Activated naive CD4-positive, alpha-beta T cell treated with anti-CD3 and anti-CD28 coated beads for 36 hours (primary cell): ENCODE data around the gene SIX5. TPM values are rescaled to one million over a fixed set of nuclear protein-coding genes. Genes with fewer than 3 reads are reported as not detected.
"Not testable (repeated sequence)": the region's sequence is repeated elsewhere in the genome, so short reads cannot be mapped to it uniquely, and the experiment has no call there.

ENCODE experiments used
- CTCF ChIA-PET: fragments of 350-600 bp; sonication (Branson Sonifier 250); formaldehyde crosslinking; loops from one replicate; lab custom pipeline; 2021; ENCODE audit warnings: antibody characterized with exemption; lab: Charles Lee
- DNase-seq: peaks from one replicate; pipeline ENCODE4 v3.0.0-alpha.2; 2020
- H3K27ac Mint-ChIP-seq: one replicate; pipeline ENCODE4 v1.8.0; 2021; ENCODE audit warnings: mild to moderate bottlenecking, mixed read lengths
- H3K27me3 Mint-ChIP-seq: one replicate; pipeline ENCODE4 v1.8.0; 2021; ENCODE audit warnings: low read depth, mixed read lengths
- H3K36me3 Mint-ChIP-seq: one replicate; pipeline ENCODE4 v1.8.0; 2021; ENCODE audit warnings: low read depth, mixed read lengths
- H3K4me1 Mint-ChIP-seq: one replicate; pipeline ENCODE4 v1.8.0; 2021; ENCODE audit warnings: low read depth, mixed read lengths
- H3K4me3 Mint-ChIP-seq: one replicate; pipeline ENCODE4 v1.8.0; 2021; ENCODE audit warnings: mild to moderate bottlenecking, moderate library complexity, mixed read lengths
- H3K9me3 Mint-ChIP-seq: one replicate; pipeline ENCODE4 v1.8.0; 2021; ENCODE audit warnings: mixed read lengths
- intact Hi-C: fragments of 100-400 bp; cut with micrococcal nuclease; formaldehyde crosslinking; loops from one replicate; pipeline ENCODE4 v1.15.1; 2023
- total RNA-seq, 2 experiments: library from RNA; stranded (reverse); gene quantifications; one replicate each; pipeline ENCODE4 v1.2.3, GENCODE V29; 2021

The SIX5 gene
- total RNA-seq, 2 experiments from 2014 or later = 1.8 to 2.2 TPM

- Mint-ChIP-seq H3K9me3 (no peaks in the 10 kb centered on the region), H3K27ac (no peak overlapping the region), H3K4me1 (peaks cover 11% of the 10 kb centered on the region), H3K36me3 (no peaks in the 10 kb centered on the region), H3K27me3 (peaks cover 2% of the 10 kb centered on the region), H3K4me3 (no peak overlapping the region)
- CTCF ChIA-PET = interaction anchor here (0.6 to 1.2 kb wide), 3 partner anchors 11 to 35 kb away, joined by 3 read pairs; no protein-coding TSS in a partner anchor
- no peak for DNase-seq
- intact Hi-C loops = no loop called here
Measured at GRCh38 chr19:45805719-45806118, 36.7 kb upstream of the SIX5 start.

- CTCF ChIA-PET = interaction anchor here (0.7 to 1.2 kb wide), 2 partner anchors 12 to 13 kb away, joined by 3 read pairs; no protein-coding TSS in a partner anchor
- Mint-ChIP-seq H3K27ac (no peak overlapping the region), H3K9me3 (no peaks in the 10 kb centered on the region), H3K4me3 (no peak overlapping the region), H3K27me3 (peaks cover 5% of the 10 kb centered on the region), H3K36me3 (no peaks in the 10 kb centered on the region), H3K4me1 (peaks cover 7% of the 10 kb centered on the region)
- no peak for DNase-seq
- intact Hi-C loops = no loop called here
Measured at GRCh38 chr19:45804959-45805230, 35.8 kb upstream of the SIX5 start.

- CTCF ChIA-PET = interaction anchor here (0.6 to 1.2 kb wide), 3 partner anchors 14 to 825 kb away, joined by 3 read pairs; partner anchors contain the start of gene SIX5
- Mint-ChIP-seq H3K4me3 (no peak overlapping the region), H3K36me3 (no peaks in the 10 kb centered on the region), H3K27ac (no peak overlapping the region), H3K9me3 (no peaks in the 10 kb centered on the region), H3K4me1 (peaks cover 1% of the 10 kb centered on the region), H3K27me3 (peaks cover 5% of the 10 kb centered on the region)
- intact Hi-C loops = no loop called here
- DNase-seq = no peak
Measured at GRCh38 chr19:45804140-45804958, 35.3 kb upstream of the SIX5 start.

GRCh38 chr19:45801603-45802175 lies 32.6 kb upstream of the SIX5 start:
- Mint-ChIP-seq H3K4me1 (peaks cover 4% of the 10 kb centered on the region), H3K9me3 (no peaks in the 10 kb centered on the region), H3K27ac (no peak overlapping the region), H3K4me3 (no peak overlapping the region), H3K36me3 (no peaks in the 10 kb centered on the region), H3K27me3 (peaks cover 17% of the 10 kb centered on the region)
- DNase-seq = no peak
- CTCF ChIA-PET = interaction anchor here (7.0 kb wide), 1 partner anchor 31 kb away, joined by 127 read pairs; the partner anchor contains the start of gene SIX5
- intact Hi-C loops = no loop called here

GRCh38 chr19:45800070-45800553 lies 31.1 kb upstream of the SIX5 start:
- CTCF ChIA-PET = interaction anchor here (0.6 to 7.0 kb wide), 8 partner anchors 12 to 62 kb away, joined by 3 to 127 read pairs (median 5); partner anchors contain the start of gene SIX5
- Mint-ChIP-seq H3K4me1 (peaks cover 4% of the 10 kb centered on the region), H3K9me3 (no peaks in the 10 kb centered on the region), H3K4me3 (no peak overlapping the region), H3K36me3 (no peaks in the 10 kb centered on the region), H3K27ac (no peak overlapping the region), H3K27me3 (peaks cover 23% of the 10 kb centered on the region)
- DNase-seq = no peak
- intact Hi-C loops = no loop called here

GRCh38 chr19:45799541-45799940 lies 30.5 kb upstream of the SIX5 start:
- not testable (repeated sequence) for H3K9me3 Mint-ChIP-seq, H3K36me3 Mint-ChIP-seq, H3K4me3 Mint-ChIP-seq, DNase-seq, H3K4me1 Mint-ChIP-seq, H3K27ac Mint-ChIP-seq
- CTCF ChIA-PET = interaction anchor here (0.6 to 7.0 kb wide), 15 partner anchors 10 to 106 kb away, joined by 3 to 127 read pairs (median 4); partner anchors contain the start of gene SIX5
- intact Hi-C loops = loop anchor here (1.0 to 10.0 kb wide), 3 partner anchors 29 to 295 kb away; partner anchors contain the start of genes OPA3 and VASP
- peaks cover 29% of the 10 kb centered on the region for H3K27me3 Mint-ChIP-seq

GRCh38 chr19:45798995-45799517 lies 30.0 kb upstream of the SIX5 start:
- H3K9me3 Mint-ChIP-seq = no peaks in the 10 kb centered on the region
- DNase-seq = peak; percentile 69
- no peaks in the 10 kb centered on the region for H3K36me3 Mint-ChIP-seq
- H3K27me3 Mint-ChIP-seq = peaks cover 30% of the 10 kb centered on the region
- no peak overlapping the region for H3K4me3 Mint-ChIP-seq
- CTCF ChIA-PET = interaction anchor here (0.6 to 7.0 kb wide), 16 partner anchors 10 to 589 kb away, joined by 3 to 127 read pairs (median 4); partner anchors contain the start of gene SIX5
- peaks cover 4% of the 10 kb centered on the region for H3K4me1 Mint-ChIP-seq
- no peak overlapping the region for H3K27ac Mint-ChIP-seq
- intact Hi-C loops = loop anchor here (1.0 to 10.0 kb wide), 3 partner anchors 29 to 294 kb away; partner anchors contain the start of genes OPA3 and VASP

GRCh38 chr19:45794627-45795026 lies 25.6 kb upstream of the SIX5 start:
- CTCF ChIA-PET = interaction anchor here (0.8 to 2.0 kb wide), 2 partner anchors 24 to 25 kb away, joined by 3 to 7 read pairs; partner anchors contain the start of gene SIX5
- DNase-seq = no peak
- Mint-ChIP-seq H3K4me1 (peaks cover 28% of the 10 kb centered on the region), H3K36me3 (peaks cover 12% of the 10 kb centered on the region), H3K4me3 (no peak overlapping the region), H3K27me3 (peaks cover 25% of the 10 kb centered on the region), H3K9me3 (no peaks in the 10 kb centered on the region), H3K27ac (no peak overlapping the region)
- intact Hi-C loops = loop anchor here (5.0 to 10.0 kb wide), 3 partner anchors 102 to 290 kb away; partner anchors contain the start of genes OPA3, QPCTL, SNRPD2 and VASP

GRCh38 chr19:45793876-45794275 lies 24.8 kb upstream of the SIX5 start:
- no peak overlapping the region for H3K4me3 Mint-ChIP-seq
- peaks cover 25% of the 10 kb centered on the region for H3K4me1 Mint-ChIP-seq
- peaks cover 22% of the 10 kb centered on the region for H3K27me3 Mint-ChIP-seq
- DNase-seq = no peak
- CTCF ChIA-PET = interaction anchor here (2.0 to 2.7 kb wide), 2 partner anchors 24 to 25 kb away, joined by 7 to 9 read pairs; partner anchors contain the start of gene SIX5
- H3K27ac Mint-ChIP-seq = no peak overlapping the region
- H3K36me3 Mint-ChIP-seq = peaks cover 19% of the 10 kb centered on the region
- no peaks in the 10 kb centered on the region for H3K9me3 Mint-ChIP-seq
- intact Hi-C loops = loop anchor here (1.0 to 10.0 kb wide), 5 partner anchors 15 to 289 kb away; partner anchors contain the start of genes FBXO46, OPA3, QPCTL and SNRPD2

- H3K27ac Mint-ChIP-seq = no peak overlapping the region
- no peaks in the 10 kb centered on the region for H3K9me3 Mint-ChIP-seq
- H3K36me3 Mint-ChIP-seq = peaks cover 26% of the 10 kb centered on the region
- CTCF ChIA-PET = interaction anchor here (1.1 to 2.7 kb wide), 3 partner anchors 16 to 24 kb away, joined by 3 to 9 read pairs (median 4); partner anchors contain the start of gene SIX5
- no peak for DNase-seq
- H3K4me3 Mint-ChIP-seq = peak overlapping the region; percentile 66
- H3K27me3 Mint-ChIP-seq = peaks cover 18% of the 10 kb centered on the region
- H3K4me1 Mint-ChIP-seq = peaks cover 24% of the 10 kb centered on the region
- intact Hi-C loops = loop anchor here (1.0 to 10.0 kb wide), 5 partner anchors 14 to 288 kb away; partner anchors contain the start of genes FBXO46, OPA3, QPCTL and SNRPD2
Measured at GRCh38 chr19:45793178-45793564, 24.1 kb upstream of the SIX5 start.

- Mint-ChIP-seq H3K4me3 (peak within 1 kb of the TSS; percentile 93), H3K4me1 (peaks cover 24% of the 10 kb centered on the region), H3K9me3 (no peaks in the 10 kb centered on the region), H3K27me3 (peaks cover 13% of the 10 kb centered on the region), H3K36me3 (peaks cover 30% of the 10 kb centered on the region), H3K27ac (peak within 1 kb of the TSS; percentile 71)
- CTCF ChIA-PET = interaction anchor here (0.6 to 2.7 kb wide), 4 partner anchors 16 to 24 kb away, joined by 3 to 9 read pairs (median 4); partner anchors contain the start of gene SIX5
- DNase-seq = peak; percentile 100
- intact Hi-C loops = loop anchor here (1.0 to 10.0 kb wide), 8 partner anchors 13 to 288 kb away; partner anchors contain the start of genes FBXO46, OPA3, QPCTL and SIX5
Measured at GRCh38 chr19:45792470-45793177, 23.6 kb upstream of the SIX5 start, which contains the start of gene DMWD. TSS of gene DMWD (minus strand) at chr19:45792845. CDS start at chr19:45792756, 89 bp downstream.
